H9 (cell line): Measurements from ENCODE around the gene AK8. TPM values are rescaled to one million over a fixed set of nuclear protein-coding genes. Genes with fewer than 3 reads are reported as not detected.

Experiments
- DNase-seq: peaks from one replicate; pipeline ENCODE4 v3.0.0-alpha.2; 2017
- H2AFZ ChIP-seq: one replicate; pipeline ENCODE4 v1.6.1; 2013; ENCODE audit warnings: mild to moderate bottlenecking, low read length, control low read depth, moderate library complexity
- H2AK5ac ChIP-seq: 2 replicates; pipeline ENCODE4 v1.6.1; 2013; ENCODE audit warnings: low read length, control low read depth, mixed read lengths; ENCODE audit not compliant: insufficient read length
- H2BK120ac ChIP-seq: one replicate; pipeline ENCODE4 v1.6.1; 2013; ENCODE audit warnings: low read depth, mild to moderate bottlenecking, low read length, control low read depth, inconsistent platforms; ENCODE audit not compliant: poor library complexity, severe bottlenecking
- H2BK12ac ChIP-seq: 2 replicates; pipeline ENCODE4 v1.6.1; 2013; ENCODE audit warnings: low read length, control low read depth, mixed read lengths, low read depth; ENCODE audit not compliant: insufficient read length
- H2BK15ac ChIP-seq: 2 replicates; pipeline ENCODE4 v1.6.1; 2013; ENCODE audit warnings: low read depth, low read length, control low read depth
- H2BK20ac ChIP-seq: one replicate; pipeline ENCODE4 v1.6.1; 2013; ENCODE audit warnings: low read depth, mild to moderate bottlenecking, low read length, control low read depth, inconsistent platforms; ENCODE audit not compliant: poor library complexity, severe bottlenecking
- H2BK5ac ChIP-seq: 2 replicates; pipeline ENCODE4 v1.6.1; 2013; ENCODE audit warnings: low read length, control low read depth, mixed read lengths; ENCODE audit not compliant: insufficient read length
- H3K14ac ChIP-seq: 2 replicates; pipeline ENCODE4 v1.6.1; 2013; ENCODE audit warnings: low read length, control low read depth; ENCODE audit not compliant: insufficient read depth
- H3K18ac ChIP-seq: 2 replicates; pipeline ENCODE4 v1.6.1; 2013; ENCODE audit warnings: low read depth, mild to moderate bottlenecking, mixed read lengths, low read length, control low read depth; ENCODE audit not compliant: insufficient read length
- H3K23ac ChIP-seq: 2 replicates; pipeline ENCODE4 v1.6.1; 2013; ENCODE audit warnings: low read length, control low read depth, mixed read lengths, low read depth; ENCODE audit not compliant: insufficient read length
- H3K23me2 ChIP-seq: 2 replicates; pipeline ENCODE4 v1.6.1; 2013; ENCODE audit warnings: low read depth, mild to moderate bottlenecking, mixed read lengths, low read length, control low read depth; ENCODE audit not compliant: insufficient read length, poor library complexity, severe bottlenecking
- H3K27ac ChIP-seq: 2 replicates; pipeline ENCODE4 v1.5.1; 2013; ENCODE audit warnings: low read length, control low read depth, mixed read lengths, low read depth; ENCODE audit not compliant: insufficient read length
- H3K27me3 ChIP-seq: 2 replicates; pipeline ENCODE4 v1.6.1; 2013; ENCODE audit warnings: low read length, control low read depth, inconsistent platforms; ENCODE audit not compliant: insufficient read depth
- H3K4ac ChIP-seq: 2 replicates; pipeline ENCODE4 v1.6.1; 2013; ENCODE audit warnings: low read depth, mild to moderate bottlenecking, control low read depth, inconsistent platforms, low read length, moderate library complexity
- H3K4me1 ChIP-seq: 2 replicates; pipeline ENCODE4 v1.6.1; 2013; ENCODE audit warnings: low read length, control low read depth, inconsistent platforms; ENCODE audit not compliant: insufficient read depth
- H3K4me2 ChIP-seq: 2 replicates; pipeline ENCODE4 v1.6.1; 2013; ENCODE audit warnings: low read length, control low read depth, mixed read lengths; ENCODE audit not compliant: insufficient read length, insufficient read depth
- H3K56ac ChIP-seq: 2 replicates; pipeline ENCODE4 v1.6.1; 2013; ENCODE audit warnings: low read depth, mild to moderate bottlenecking, mixed read lengths, low read length, control low read depth; ENCODE audit not compliant: insufficient read length
- H3K79me1 ChIP-seq: 2 replicates; pipeline ENCODE4 v1.6.1; 2013; ENCODE audit warnings: low read depth, mild to moderate bottlenecking, moderate library complexity, low read length, control low read depth, inconsistent platforms; ENCODE audit not compliant: insufficient read depth, poor library complexity, severe bottlenecking
- H3K79me2 ChIP-seq: 2 replicates; pipeline ENCODE4 v1.6.1; 2013; ENCODE audit warnings: low read length, control low read depth, inconsistent platforms; ENCODE audit not compliant: insufficient read depth
- H3K9ac ChIP-seq: 2 replicates; pipeline ENCODE4 v1.6.1; 2013; ENCODE audit warnings: low read length, control low read depth, mixed read lengths; ENCODE audit not compliant: insufficient read length; ENCODE audit errors: extremely low read depth
- H3K9me3 ChIP-seq: one replicate; pipeline ENCODE4 v1.6.1; 2013; ENCODE audit warnings: low read depth, low read length, inconsistent platforms; ENCODE audit not compliant: control insufficient read depth
- H3T11ph ChIP-seq: one replicate; pipeline ENCODE4 v1.6.1; 2013; ENCODE audit warnings: mild to moderate bottlenecking, low read length, control low read depth, inconsistent platforms
- H4K20me1 ChIP-seq: one replicate; pipeline ENCODE4 v1.6.1; 2013; ENCODE audit not compliant: control insufficient read depth, insufficient read length, insufficient read depth
- H4K5ac ChIP-seq: 2 replicates; pipeline ENCODE4 v1.6.1; 2013; ENCODE audit warnings: low read depth, mild to moderate bottlenecking, mixed read lengths, low read length, control low read depth; ENCODE audit not compliant: insufficient read length
- H4K8ac ChIP-seq: replicated peaks from 2 replicates; pipeline ENCODE4 v1.6.1; 2013; ENCODE audit warnings: low read length, control low read depth, mixed read lengths, low read depth; ENCODE audit not compliant: insufficient read length
- H4K91ac ChIP-seq: 2 replicates; pipeline ENCODE4 v1.6.1; 2013; ENCODE audit warnings: low read depth, mild to moderate bottlenecking, moderate library complexity, mixed read lengths, low read length, control low read depth; ENCODE audit not compliant: insufficient read length
- H3K27ac Mint-ChIP-seq, 3 experiments: 2 replicates in 2 of 3; 3 replicates in 1 of 3; pipeline ENCODE4 v1.8.0; 2020 to 2021; ENCODE audit warnings: mixed read lengths in 3 of 3, mild to moderate bottlenecking in 1 of 3, moderate library complexity in 1 of 3
- H3K27me3 Mint-ChIP-seq: 2 replicates; pipeline ENCODE4 v1.8.0; 2021; ENCODE audit warnings: low read depth, mild to moderate bottlenecking, moderate library complexity, mixed read lengths
- H3K36me3 Mint-ChIP-seq, 3 experiments: 2 replicates in 2 of 3; 3 replicates in 1 of 3; pipeline ENCODE4 v1.8.0; 2020 to 2021; ENCODE audit warnings: low read depth in 3 of 3, mixed read lengths in 3 of 3; ENCODE audit not compliant: insufficient read depth in 1 of 3
- H3K4me1 Mint-ChIP-seq, 2 experiments: 2 replicates each; pipeline ENCODE4 v1.8.0; 2020; ENCODE audit warnings: mixed read lengths in 2 of 2
- H3K4me3 Mint-ChIP-seq, 2 experiments: 2 replicates in 1 of 2; 3 replicates in 1 of 2; pipeline ENCODE4 v1.8.0; 2020 to 2021; ENCODE audit warnings: mild to moderate bottlenecking in 2 of 2, mixed read lengths in 2 of 2, moderate library complexity in 1 of 2
- H3K9me3 Mint-ChIP-seq, 2 experiments: 2 replicates in 1 of 2; 3 replicates in 1 of 2; pipeline ENCODE4 v1.8.0; 2020; ENCODE audit warnings: mild to moderate bottlenecking in 2 of 2, mixed read lengths in 2 of 2, moderate library complexity in 1 of 2
- WGBS: extraction: QIAGEN DNeasy Blood & Tissue Kit; methylation state at CpG from one replicate; pipeline ENCODE4 v1.1.7; 2013; ENCODE audit warnings: missing lambda C conversion rate, low lambda C conversion rate, mixed read lengths; ENCODE audit not compliant: insufficient read length; ENCODE audit errors: extremely low coverage; 5-methylcytosine and 5-hydroxymethylcytosine counted together
- total RNA-seq: library from RNA; stranded (reverse); gene quantifications from 2 replicates; pipeline ENCODE4 v1.2.1, GENCODE V29; 2021
- TF ChIP-seq, protein P1 (sequence below): fragments of 200-600 bp; sonication (generic); conservative IDR thresholded peaks from 3 replicates; pipeline ENCODE4 v1.8.0; 2021; ENCODE audit warnings: antibody characterized with exemption, mild to moderate bottlenecking

Gene AK8
- total RNA-seq, 1 experiment from 2014 or later = 0.44 TPM

DNA sequence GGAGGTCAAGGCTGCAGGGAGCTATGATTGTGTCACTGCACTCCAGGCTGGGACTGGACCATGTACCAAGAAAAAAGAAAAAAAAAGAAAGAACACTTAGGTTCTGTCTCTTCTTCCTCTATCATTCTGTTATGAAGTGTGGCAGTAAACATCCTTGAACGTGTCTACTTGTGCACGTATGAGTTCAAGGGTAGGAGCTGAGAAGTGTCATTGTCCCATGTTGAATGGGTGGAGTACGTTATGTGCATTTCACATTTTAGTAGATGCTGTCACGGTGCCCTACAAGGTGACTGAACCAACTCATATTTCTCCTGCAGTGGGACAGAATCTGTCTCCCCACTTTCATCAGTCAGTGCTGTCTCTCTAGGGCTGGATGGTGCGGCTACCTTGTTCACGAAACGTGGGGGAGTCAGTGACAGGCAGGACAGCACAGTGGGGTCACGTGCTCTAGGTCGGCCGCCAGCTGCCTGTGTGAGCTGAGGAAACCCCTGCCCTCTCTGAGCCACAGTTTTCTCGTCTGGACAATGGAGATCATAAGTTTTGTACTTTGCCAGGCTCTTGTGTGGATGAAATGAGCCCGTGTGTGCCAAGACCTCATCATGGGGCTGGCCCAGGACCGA, 160.6 kb downstream of the AK8 start:
- Histone ChIP-seq H2AFZ (no peak overlapping the region), H4K5ac (no peak overlapping the region), H3K4me2 (no peak overlapping the region), H4K20me1 (no peaks in the 10 kb centered on the region), H2BK5ac (no peak overlapping the region), H3K4ac (no peak overlapping the region), H4K8ac (no peak overlapping the region), H2BK15ac (no peak overlapping the region), H4K91ac (no peak overlapping the region), H2BK20ac (no peak overlapping the region), H3K56ac (no peak overlapping the region), H3K14ac (no peak overlapping the region), H3K9me3 (no peaks in the 10 kb centered on the region), H3K9ac (no peak overlapping the region), H3K4me1 (no peaks in the 10 kb centered on the region), H3K27me3 (no peaks in the 10 kb centered on the region), H3K79me1 (no peaks in the 10 kb centered on the region), H2AK5ac (no peak overlapping the region), H3K23me2 (peaks cover 3% of the 10 kb centered on the region), H2BK120ac (no peak overlapping the region), H2BK12ac (no peak overlapping the region), H3T11ph (no peak overlapping the region), H3K23ac (no peak overlapping the region), H3K18ac (no peak overlapping the region), H3K79me2 (no peaks in the 10 kb centered on the region), H3K27ac (no peak overlapping the region)
- Mint-ChIP-seq H3K9me3 (no peaks in the 10 kb centered on the region; a peak in 1 of 5 replicates), H3K4me3 (no peak overlapping the region), H3K36me3 (no peaks in the 10 kb centered on the region), H3K27ac (no peak overlapping the region), H3K27me3 (peaks cover 27% of the 10 kb centered on the region), H3K4me1 (no peaks in the 10 kb centered on the region)
- TF ChIP-seq, protein P1, sequence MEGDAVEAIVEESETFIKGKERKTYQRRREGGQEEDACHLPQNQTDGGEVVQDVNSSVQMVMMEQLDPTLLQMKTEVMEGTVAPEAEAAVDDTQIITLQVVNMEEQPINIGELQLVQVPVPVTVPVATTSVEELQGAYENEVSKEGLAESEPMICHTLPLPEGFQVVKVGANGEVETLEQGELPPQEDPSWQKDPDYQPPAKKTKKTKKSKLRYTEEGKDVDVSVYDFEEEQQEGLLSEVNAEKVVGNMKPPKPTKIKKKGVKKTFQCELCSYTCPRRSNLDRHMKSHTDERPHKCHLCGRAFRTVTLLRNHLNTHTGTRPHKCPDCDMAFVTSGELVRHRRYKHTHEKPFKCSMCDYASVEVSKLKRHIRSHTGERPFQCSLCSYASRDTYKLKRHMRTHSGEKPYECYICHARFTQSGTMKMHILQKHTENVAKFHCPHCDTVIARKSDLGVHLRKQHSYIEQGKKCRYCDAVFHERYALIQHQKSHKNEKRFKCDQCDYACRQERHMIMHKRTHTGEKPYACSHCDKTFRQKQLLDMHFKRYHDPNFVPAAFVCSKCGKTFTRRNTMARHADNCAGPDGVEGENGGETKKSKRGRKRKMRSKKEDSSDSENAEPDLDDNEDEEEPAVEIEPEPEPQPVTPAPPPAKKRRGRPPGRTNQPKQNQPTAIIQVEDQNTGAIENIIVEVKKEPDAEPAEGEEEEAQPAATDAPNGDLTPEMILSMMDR = no peak
- no CpG with 5 or more reads among the region's 13 CpGs for WGBS
- DNase-seq = no peak
